Ecto neural progenitor cell (in vitro differentiated cells): ENCODE data around the gene TPT1.
"Not testable (repeated sequence)": the region's sequence is repeated elsewhere in the genome, so short reads cannot be mapped to it uniquely, and the experiment has no call there.

ENCODE experiments used
- DNase-seq: peaks from one replicate; pipeline ENCODE4 v3.0.0-alpha.2; 2018; ENCODE audit warnings: low spot score

TPT1 gene

DNA sequence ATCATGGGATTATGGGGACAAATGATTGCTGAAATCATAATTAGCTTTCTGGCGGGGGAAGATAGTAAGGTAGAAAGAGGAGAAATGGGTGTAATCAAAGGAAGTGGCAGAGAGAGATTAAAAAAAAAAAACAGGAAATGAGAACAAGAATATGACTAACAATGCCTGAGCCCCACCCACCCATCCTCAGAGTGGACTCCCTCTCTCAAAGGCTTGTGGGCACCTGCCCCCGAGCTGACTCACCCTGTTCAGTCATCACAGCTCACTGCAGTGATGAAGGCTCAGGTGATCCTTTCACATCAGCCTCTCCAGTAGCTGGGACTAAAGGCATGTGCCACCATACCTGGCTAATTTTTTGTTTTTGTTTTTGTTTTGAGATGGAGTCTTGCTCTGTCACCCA is 26.4 kb upstream of the TPT1 start:
- DNase-seq = no peak

DNA sequence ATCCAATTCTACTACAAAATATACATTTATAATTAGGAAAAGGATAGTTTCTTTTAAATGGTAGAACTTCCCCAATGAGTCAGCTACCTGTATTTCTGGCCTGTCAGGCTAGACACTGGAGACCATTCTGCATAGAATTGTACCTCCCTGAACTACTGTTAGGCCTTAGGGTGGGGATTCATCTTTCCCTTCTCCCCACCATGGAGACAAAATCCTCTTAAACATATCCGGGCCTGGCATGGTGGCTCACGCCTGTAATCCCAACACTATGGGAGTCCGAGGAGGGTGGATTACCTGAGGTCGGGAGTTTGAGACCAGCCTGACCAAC is 24.5 kb upstream of the TPT1 start:
- no peak for DNase-seq

DNA sequence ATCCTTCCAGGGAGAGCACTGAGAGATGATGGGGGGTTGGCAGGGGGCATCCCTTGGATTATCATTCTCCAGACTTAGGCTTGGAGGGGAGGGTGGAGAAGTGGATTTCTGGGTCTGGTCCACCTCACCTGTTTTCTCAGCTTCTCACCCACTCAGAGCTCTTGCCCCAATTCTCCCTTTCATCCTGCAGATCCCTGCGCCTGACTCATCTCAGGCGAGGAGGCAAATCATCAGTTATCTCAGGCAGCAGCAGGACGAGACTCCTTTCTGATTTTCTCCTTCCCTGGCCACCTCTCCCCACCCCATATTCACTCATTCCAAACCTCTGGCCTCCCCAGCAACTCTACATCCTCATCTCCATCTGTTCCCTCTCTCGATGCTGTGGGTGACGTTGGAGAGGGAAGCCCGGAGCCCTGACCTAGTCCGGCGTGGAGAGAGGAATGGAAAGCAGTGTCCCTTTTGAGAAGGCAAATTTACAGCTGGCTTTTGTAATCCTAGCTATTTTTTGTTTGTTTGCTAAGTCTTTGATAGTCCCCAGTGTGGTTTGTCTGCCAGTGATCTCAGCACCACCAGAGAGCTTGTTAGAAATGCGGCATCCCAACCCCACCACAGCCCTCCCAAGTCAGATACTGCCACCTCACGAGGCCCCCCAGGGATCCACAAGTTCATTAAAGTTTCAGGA is 24.0 kb upstream of the TPT1 start:
- DNase-seq = no peak

DNA sequence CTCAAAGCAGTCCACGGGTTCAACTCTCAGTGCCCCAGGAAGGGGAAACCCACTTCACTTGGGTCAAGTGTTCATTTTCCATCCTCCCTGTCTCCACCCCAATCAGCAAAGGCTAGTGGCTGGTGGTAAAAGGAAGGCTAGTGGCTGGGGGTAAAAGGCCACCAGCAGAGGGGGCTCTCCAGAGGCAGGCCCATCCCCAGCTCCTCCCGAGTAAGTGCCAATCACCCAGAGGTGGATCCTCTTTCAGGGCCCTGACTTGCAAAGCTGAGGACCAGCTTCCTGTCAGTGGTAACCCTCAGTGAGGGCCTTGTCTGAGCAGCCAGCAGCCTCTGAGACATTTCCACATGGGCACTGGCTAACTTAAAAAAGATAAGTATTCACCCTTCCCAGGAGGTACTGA is 22.0 kb upstream of the TPT1 start:
- no peak for DNase-seq

DNA sequence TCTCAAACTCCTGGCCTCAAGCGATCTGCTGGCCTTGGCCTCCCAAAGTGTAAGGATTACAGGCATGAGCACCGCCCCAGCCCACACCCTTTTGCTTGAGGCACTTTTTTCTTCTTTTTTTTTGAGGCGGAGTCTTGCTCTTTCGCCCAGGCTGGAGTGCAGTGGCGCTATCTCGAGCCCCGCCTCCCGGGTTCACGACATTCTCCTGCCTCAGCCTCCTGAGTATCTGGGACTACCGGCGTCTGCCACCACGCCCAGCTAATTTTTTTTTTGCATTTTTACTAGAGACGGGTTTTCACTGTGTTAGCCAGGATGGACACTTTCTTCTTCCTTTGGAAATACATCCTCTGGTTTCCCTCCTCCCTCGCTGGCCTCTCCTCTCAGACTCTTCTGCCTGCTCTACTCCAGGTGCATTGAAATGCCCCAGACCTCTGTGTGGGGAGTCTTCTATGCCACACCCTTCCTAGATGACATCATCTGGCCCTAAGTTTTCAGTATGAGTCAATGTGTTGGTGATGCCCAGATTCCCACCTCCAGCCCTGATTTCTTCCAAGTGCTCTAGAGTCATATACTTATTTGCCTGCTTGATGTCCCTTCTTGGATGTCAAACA is 20.7 kb upstream of the TPT1 start:
- DNase-seq = no peak

DNA sequence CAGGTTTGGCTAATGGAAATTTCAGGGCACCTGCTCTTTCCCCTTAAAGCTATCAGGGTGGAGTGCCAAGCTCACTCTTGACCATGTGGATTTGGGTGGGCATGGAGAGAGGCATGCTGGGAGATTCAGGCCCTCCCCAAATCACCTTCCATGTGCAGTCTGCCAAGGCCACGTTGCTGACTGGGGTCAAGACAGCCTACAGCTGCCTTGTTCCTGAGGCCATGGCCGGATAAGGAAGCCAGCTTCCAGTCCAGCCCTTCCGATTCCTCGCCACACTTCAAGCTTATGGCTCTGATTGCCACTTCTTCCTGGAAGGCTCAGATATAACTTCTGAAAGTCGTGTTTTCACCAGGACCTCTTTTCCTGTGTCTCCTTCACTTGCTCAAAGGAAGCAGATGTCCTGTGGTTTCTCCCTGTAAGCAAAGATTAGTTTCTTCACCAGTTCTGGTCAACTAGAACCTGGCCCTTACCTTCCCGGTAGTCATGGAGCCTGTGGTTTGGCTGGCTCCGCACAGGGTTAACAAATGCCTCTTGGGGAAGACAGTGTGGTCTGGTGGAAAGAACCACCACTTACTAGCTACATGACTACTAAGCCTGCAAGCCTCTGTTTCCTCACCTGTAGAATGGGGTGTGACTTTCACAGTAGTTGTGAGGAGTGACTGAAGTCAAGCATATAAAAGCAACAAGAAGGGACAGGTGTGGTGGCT is 16.1 kb upstream of the TPT1 start:
- DNase-seq = no peak

DNA sequence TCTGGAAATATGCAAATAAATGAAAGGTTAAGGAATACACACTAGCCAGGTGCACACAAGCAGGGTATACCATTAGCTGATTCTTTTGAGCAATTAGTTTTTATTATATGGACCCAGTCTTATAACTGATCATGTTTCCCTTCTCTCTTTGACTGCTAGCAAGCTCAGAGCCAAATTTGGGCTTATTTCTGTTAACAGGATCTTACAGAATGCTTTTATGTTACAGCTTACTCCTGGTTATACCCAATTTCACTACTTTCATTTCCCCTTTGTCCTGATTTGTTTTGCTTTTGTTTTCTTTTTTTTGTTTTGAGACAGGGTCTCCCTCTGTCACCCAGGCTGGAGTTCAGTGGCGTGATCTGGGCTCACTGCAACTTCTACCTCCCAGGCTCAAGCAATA is 12.9 kb upstream of the TPT1 start:
- DNase-seq = no peak

DNA sequence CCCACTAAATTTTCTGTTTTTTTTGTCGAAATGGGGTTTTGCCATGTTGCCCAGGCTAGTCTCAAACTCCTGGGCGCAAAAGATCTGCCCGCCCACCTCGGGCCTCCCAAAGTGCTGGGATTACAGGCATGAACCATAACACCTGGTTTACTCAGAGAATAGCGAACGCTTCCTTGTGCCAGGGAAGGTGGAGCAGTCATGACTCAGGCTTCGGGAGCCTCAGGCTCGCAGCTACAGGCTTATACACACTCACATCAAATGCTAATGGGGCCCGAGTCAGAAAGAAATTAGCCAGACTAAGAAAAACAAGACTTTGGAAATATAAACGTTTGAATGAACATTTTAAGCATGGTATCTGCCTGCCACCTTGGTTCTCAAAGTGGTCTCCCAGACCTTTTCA is 11.0 kb upstream of the TPT1 start:
- no peak for DNase-seq

DNA sequence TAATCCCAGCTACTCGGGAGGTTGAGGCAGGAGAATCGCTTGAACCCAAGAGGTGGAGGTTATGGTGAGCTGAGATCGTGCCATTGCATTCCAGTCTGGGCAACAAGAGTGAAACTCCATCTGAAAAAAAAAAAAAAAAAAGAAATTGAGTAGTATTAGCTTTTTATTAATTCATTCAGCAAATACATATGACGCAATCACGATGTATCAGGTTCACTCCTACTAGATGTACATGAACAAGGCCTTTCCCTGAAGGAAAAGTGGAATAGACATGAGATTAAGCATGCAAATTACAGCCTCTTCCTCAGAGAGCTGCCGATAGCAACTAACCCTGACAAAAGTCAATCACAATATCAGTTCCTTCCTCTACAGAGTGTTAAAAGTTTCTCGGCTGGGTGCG is 9.2 kb upstream of the TPT1 start:
- DNase-seq = no peak

DNA sequence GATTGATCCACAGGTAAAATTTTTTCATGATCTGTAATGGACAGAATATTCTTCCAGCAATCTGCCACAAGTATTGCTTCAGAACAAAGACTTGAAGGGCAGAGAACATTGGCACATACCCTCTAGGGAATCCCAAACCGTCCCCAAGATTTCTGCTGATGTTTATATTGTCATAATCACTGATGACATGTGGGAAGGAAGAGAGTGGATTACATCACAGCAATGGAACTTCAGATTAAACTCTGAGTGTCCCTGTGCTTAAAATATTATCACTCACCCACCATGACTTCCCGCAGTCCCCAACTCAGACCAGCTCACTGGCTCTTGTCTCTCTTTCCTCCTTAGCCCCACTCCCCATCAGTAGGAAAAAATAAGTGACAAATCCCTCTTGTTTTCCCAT is 8.5 kb upstream of the TPT1 start:
- DNase-seq = no peak

DNA sequence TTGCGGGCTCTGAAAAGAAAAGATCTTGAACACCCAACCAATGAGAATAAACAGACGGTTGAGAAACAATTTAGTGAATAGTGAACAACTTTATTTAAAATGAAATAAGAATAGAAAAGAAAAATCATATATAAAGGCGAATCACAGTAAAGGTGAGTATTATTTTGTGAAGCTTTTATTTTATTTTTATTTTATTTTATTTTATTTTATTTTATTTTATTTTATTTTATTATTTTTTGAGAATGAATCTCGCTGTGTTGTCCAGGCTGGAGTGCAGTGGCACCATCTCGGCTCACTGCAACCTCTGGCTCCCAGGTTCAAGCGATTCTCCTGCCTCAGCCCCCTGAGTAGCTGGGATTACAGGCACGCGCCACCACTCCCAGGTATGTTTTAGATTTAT is 3.1 kb upstream of the TPT1 start:
- not testable (repeated sequence) for DNase-seq

DNA sequence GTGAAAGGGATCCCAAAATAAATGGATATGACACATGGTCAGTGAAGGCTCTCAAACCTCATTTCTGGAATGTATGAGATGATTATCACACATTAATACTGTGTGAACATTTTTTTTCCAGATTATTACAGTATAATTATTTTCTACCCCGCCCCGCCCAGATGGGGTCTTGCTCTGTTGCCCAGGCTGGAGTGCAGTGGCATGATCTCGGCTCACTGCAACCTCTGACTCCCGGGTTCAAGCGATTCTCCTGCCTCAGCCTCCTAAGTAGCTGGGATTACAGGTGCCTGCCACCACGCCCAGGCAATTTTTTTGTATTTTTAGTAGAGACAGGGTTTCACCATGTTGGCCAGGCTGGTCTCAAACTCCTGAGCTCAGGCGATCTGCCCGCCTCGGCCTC is 2.1 kb upstream of the TPT1 start:
- not testable (repeated sequence) for DNase-seq

DNA sequence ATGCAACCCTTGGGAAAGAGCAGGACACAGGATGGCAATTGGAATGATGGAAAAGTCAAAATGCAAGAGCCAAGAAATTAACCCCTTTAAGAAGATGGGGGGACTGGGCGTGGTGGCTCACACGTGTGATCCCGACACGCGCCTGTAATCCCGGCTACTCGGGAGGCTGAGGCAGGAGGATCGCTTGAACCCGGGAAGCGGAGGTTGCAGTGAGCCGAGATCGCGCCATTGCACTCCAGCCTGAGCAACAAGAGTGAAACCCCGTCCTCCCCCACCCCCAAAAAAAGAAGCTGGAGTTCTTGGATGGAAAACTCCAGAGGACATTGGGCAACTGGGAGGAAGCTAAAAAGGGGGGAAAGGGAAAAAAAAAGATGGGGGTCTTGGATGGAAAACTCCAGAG is 1.7 kb upstream of the TPT1 start:
- not testable (repeated sequence) for DNase-seq

DNA sequence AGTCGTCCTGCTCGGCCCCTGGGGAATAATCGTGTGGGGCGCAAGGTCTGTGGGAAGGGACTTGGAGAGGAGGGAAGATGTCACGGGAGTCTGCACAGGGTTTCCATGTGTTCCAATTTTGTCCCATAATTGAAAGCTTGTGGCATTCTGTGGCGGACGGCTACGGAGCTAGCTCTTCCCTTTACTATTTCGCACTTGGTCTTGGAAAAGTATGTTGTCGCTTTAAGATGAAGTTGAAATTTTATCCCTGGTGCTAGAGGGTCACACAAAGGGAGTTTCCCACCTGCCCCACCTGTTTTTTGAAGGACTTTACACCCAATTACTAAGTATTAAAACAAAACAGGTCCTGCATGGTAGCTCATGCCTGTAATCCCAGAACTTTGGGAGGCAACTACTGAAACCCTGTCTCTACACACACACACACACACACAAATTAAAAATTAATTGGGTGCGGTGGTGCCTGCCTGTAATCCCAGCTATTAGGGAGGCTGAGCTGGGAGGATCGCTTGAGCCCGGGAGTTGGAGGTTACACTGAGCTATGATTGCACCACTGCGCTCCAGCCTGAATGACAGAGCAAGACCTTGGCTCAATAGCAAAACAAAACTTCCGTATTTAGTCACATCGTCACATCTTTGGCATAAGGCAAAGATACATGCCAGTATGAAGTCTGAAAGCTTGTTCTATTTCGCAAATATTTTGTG is 967 bp upstream of the TPT1 start:
- no peak for DNase-seq

DNA sequence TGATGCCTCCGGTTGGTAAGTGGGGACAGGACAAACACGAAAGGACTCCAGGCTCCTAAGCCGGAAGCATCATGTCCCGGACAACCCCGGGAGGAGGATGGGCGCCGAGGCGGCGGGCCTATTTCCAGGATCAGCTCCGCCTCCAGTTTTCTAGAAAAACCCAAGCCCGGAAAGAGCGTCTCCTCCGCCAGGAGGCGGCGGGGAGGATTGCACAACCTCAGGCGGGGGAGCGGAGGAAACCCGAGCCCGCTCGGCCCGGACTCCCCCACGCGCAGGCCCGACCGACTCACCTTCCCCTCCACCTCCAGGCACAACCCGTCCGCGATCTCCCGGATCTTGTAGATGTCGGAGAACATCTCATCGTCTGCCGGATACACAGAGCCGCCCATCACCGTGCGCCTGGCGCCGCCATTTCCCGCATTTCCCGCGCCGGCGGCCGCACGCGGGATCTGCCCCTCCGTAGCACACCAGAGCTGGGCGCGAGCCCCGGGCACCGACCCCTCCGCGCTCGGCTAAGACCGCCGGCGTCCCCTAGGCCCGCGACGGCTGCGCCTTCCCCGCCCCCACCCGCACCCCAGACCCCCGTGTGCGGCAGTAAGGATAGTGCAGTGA is 455 bp downstream of the TPT1 start:
- DNase-seq = peak; percentile 87

DNA sequence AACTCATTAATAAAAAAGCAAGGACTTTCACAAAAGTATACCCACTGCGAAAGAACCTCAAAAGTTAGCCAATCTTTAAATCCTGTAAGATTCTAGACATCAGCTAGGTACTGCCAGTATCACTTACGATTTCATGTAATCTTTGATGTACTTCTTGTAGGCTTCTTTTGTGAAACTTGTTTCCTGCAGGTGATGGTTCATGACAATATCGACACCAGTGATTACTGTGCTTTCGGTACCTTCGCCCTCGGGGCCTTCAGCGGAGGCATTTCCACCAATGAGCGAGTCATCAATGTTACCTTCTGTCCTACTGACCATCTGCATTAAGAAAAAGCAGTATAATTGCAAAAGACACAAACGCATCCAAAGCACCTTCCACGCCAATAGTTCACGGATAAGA is 1.1 kb downstream of the TPT1 start:
- no peak for DNase-seq

DNA sequence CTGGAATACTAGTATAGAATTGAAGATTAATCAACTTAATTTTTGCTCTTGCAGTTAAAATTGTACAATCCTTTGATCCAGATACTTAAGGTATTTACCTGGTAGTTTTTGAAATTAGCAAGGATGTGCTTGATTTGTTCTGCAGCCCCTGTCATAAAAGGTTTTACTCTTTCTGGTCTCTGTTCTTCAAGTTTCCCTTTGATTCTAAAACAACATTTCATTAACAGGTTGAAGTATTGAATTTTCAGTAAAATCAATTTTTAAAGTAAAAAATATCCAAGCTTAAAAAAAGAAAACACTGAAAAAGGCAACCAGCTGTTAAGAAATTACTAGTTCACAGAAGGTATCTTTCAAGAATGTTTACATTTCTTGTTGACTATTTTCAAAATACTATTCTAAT is 1.6 kb downstream of the TPT1 start:
- DNase-seq = no peak

DNA sequence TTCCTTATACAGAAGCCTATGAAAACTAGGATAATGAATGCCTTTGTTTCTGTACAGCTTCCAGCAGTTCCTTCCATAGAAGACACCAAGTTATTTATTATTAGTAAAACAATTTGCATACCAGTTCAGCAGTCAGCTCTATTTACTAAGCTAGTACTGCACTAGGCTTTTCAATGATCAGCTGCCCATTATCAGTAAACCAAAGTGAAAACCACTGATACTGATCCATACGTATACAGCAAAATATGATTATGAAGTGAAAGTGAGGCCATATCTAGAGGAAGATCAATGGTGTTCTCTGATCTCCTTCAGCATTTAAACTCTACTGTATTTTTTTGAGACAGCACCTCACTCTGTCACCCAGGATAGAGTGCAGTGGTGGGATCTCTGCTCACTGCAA is 3.2 kb downstream of the TPT1 start:
- DNase-seq = no peak

DNA sequence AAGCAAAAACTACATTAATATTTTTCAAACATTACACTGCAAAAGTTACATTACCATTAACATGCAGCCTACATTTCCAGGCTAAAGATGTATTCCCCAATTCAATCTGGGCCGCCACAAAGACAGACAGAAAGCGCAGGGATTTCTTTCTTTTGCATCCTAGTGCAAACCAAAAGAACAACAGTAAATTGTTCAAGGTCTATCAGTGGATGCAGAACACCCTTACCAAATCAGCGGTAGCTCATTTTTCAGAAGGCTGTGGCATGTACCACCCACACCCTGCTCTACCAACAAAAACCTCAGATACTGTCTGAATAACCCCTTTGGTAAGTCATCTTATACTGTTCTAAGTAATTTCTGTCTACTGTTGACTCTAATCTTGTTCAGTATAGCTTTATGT is 3.6 kb downstream of the TPT1 start:
- no peak for DNase-seq

DNA sequence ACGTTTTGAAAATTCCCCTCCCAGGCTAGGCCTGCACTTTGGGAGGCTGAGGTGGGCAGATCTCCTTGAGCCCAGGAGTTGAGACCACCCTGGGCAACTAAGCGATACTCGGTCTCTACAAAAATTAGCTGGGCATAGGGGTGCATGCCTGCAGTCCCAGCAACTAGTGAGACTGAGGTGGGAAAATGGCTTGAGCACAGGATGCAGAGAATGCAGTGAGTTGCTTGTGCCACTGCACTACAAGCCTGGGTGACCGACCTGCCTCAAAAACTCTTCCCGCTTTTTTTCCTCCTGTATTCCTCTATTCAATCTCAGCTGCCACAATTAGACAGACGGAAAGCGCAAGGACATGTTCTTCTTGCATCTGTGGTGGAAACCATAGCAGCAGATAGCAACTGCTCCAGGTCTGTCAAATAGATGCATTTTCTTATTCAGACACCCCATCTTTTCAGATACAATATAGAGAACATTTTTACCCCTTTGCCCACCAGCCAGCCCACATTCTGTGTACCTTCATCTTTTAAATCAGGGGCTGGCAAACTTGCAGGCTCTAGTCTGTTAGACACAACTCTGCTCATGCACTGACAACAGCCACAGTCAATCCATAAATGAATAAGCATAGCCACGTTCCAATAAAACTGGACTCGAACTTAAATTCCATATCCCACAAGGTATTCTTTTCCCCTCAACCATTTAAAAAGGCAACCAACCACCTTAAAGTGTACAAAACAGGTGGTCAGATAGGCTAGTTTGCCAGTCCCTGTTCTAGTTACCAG is 4.8 kb downstream of the TPT1 start:
- no peak for DNase-seq

DNA sequence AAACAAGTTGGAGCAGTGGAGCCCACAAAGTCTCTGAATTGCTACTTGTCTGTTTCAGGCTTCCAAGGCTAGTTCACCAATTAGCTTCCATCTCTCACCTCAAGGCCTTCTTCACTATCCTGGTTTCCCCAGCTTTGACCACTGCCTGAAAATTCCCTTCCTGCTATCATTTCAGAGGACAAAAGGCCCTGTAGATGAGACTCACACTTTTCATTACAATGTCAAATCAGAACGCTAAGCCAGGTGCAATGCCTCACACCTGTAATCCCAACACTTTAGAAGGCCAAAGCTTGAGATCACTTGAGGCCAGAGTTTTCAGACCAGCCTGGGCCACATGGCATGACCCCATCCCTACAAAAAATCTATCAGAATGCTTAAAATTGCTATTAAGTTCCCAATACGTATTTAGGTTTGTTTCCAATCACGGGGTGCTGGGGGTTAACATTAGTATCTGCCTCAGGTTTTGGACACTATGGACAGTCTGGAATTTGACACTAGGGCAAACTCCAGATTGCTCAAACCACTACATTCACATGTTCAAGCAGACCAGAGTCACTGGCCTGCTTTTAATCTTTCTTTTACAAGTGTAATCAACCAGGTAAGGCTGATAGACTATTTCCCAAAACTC is 5.5 kb downstream of the TPT1 start:
- DNase-seq = no peak
